HG02981 (cell line): ENCODE data around the gene FBLN1.
"Not testable (repeated sequence)": the region's sequence is repeated elsewhere in the genome, so short reads cannot be mapped to it uniquely, and the experiment has no call there.

Experiments used
- ATAC-seq: cut with Tn5 transposase; IDR thresholded peaks from one replicate; pipeline ENCODE4 v1.9.1; 2021; ENCODE audit warnings: mild to moderate bottlenecking, moderate library complexity; ENCODE audit not compliant: unreplicated experiment

Gene FBLN1

GRCh38 chr22:45502215-45503049, at the start of gene FBLN1:
TSS of gene FBLN1 (plus strand) at chr22:45502883. CDS start at chr22:45502986, 103 bp downstream.
- no peak for ATAC-seq

GRCh38 chr22:45453764-45454163, 48.9 kb upstream of the FBLN1 start:
- no peak for ATAC-seq

- ATAC-seq = no peak
These were observed 48.4 kb upstream of the FBLN1 start for GRCh38 chr22:45454275-45454674.

- no peak for ATAC-seq
These were observed 47.5 kb upstream of the FBLN1 start for GRCh38 chr22:45455212-45455611.

GRCh38 chr22:45455621-45456020, 47.1 kb upstream of the FBLN1 start:
- ATAC-seq = no peak

GRCh38 chr22:45456811-45457210, 45.9 kb upstream of the FBLN1 start:
- no peak for ATAC-seq

GRCh38 chr22:45458532-45458931, 44.2 kb upstream of the FBLN1 start:
- no peak for ATAC-seq

GRCh38 chr22:45459235-45459634, 43.4 kb upstream of the FBLN1 start:
- ATAC-seq = no peak

- no peak for ATAC-seq
These were observed 42.2 kb upstream of the FBLN1 start for GRCh38 chr22:45460288-45461109.

- ATAC-seq = no peak
These were observed 40.5 kb upstream of the FBLN1 start for GRCh38 chr22:45462034-45462655.

- ATAC-seq = not testable (repeated sequence)
These were observed 39.0 kb upstream of the FBLN1 start for GRCh38 chr22:45463691-45464090.

- no peak for ATAC-seq
These were observed 37.0 kb upstream of the FBLN1 start for GRCh38 chr22:45465633-45466032.

- no peak for ATAC-seq
These were observed 33.8 kb upstream of the FBLN1 start for GRCh38 chr22:45468872-45469271.

- no peak for ATAC-seq
These were observed 33.2 kb upstream of the FBLN1 start for GRCh38 chr22:45469281-45470073.

GRCh38 chr22:45470871-45471270, 31.8 kb upstream of the FBLN1 start:
- ATAC-seq = no peak

GRCh38 chr22:45472426-45472825, 30.3 kb upstream of the FBLN1 start:
- no peak for ATAC-seq

GRCh38 chr22:45473626-45474237, 29.0 kb upstream of the FBLN1 start:
- ATAC-seq = no peak

GRCh38 chr22:45475063-45475747, 27.5 kb upstream of the FBLN1 start:
- ATAC-seq = no peak

- ATAC-seq = no peak
These were observed 26.7 kb upstream of the FBLN1 start for GRCh38 chr22:45475851-45476514.
